Fibroblast of peridontal ligament (primary cell): Measurements from ENCODE around the gene ZBTB46.
"Not testable (repeated sequence)": the region's sequence is repeated elsewhere in the genome, so short reads cannot be mapped to it uniquely, and the experiment has no call there.

Experiments
- DNase-seq: peaks from one replicate; pipeline ENCODE4 v3.0.0-alpha.2; 2010; ENCODE audit errors: extremely low read depth

ZBTB46 gene

GRCh38 chr20:63814891-63815614 is 16.0 kb downstream of the ZBTB46 start:
- DNase-seq, result no peak

GRCh38 chr20:63811491-63811875 is 19.6 kb downstream of the ZBTB46 start:
- DNase-seq, result no peak

- no peak for DNase-seq
Measured at GRCh38 chr20:63810730-63811490, 20.2 kb downstream of the ZBTB46 start.

- no peak for DNase-seq
Measured at GRCh38 chr20:63809856-63810255, 21.2 kb downstream of the ZBTB46 start.

GRCh38 chr20:63808964-63809674 is 21.9 kb downstream of the ZBTB46 start:
- no peak for DNase-seq

- no peak for DNase-seq
Measured at GRCh38 chr20:63808145-63808724, 22.8 kb downstream of the ZBTB46 start.

GRCh38 chr20:63807654-63808053 is 23.4 kb downstream of the ZBTB46 start:
- no peak for DNase-seq

GRCh38 chr20:63804308-63804636 is 26.8 kb downstream of the ZBTB46 start:
- no peak for DNase-seq

- DNase-seq, result no peak
Measured at GRCh38 chr20:63802469-63803240, 28.4 kb downstream of the ZBTB46 start.

GRCh38 chr20:63801174-63801573 is 29.9 kb downstream of the ZBTB46 start:
- not testable (repeated sequence) for DNase-seq

GRCh38 chr20:63800411-63800810 is 30.7 kb downstream of the ZBTB46 start:
- not testable (repeated sequence) for DNase-seq

- peak; percentile 12 for DNase-seq
Measured at GRCh38 chr20:63799127-63799526, 31.9 kb downstream of the ZBTB46 start.

- not testable (repeated sequence) for DNase-seq
Measured at GRCh38 chr20:63797175-63797574, 33.9 kb downstream of the ZBTB46 start.

- no peak for DNase-seq
Measured at GRCh38 chr20:63795178-63795830, 35.8 kb downstream of the ZBTB46 start.

- DNase-seq, result no peak
Measured at GRCh38 chr20:63794614-63795013, 36.5 kb downstream of the ZBTB46 start.

GRCh38 chr20:63792866-63793265 is 38.2 kb downstream of the ZBTB46 start:
- DNase-seq, result no peak

GRCh38 chr20:63791497-63792156 is 39.4 kb downstream of the ZBTB46 start:
- no peak for DNase-seq

GRCh38 chr20:63790572-63791168 is 40.4 kb downstream of the ZBTB46 start:
- DNase-seq, result no peak

- no peak for DNase-seq
Measured at GRCh38 chr20:63789836-63790571, 41.1 kb downstream of the ZBTB46 start.
